ENCODE measurements around the gene RARA. TPM values are rescaled to one million over a fixed set of nuclear protein-coding genes. Genes with fewer than 3 reads are reported as not detected.

The RARA gene
- total RNA-seq, 1 experiment from 2014 or later, result 12.2 TPM

DNA sequence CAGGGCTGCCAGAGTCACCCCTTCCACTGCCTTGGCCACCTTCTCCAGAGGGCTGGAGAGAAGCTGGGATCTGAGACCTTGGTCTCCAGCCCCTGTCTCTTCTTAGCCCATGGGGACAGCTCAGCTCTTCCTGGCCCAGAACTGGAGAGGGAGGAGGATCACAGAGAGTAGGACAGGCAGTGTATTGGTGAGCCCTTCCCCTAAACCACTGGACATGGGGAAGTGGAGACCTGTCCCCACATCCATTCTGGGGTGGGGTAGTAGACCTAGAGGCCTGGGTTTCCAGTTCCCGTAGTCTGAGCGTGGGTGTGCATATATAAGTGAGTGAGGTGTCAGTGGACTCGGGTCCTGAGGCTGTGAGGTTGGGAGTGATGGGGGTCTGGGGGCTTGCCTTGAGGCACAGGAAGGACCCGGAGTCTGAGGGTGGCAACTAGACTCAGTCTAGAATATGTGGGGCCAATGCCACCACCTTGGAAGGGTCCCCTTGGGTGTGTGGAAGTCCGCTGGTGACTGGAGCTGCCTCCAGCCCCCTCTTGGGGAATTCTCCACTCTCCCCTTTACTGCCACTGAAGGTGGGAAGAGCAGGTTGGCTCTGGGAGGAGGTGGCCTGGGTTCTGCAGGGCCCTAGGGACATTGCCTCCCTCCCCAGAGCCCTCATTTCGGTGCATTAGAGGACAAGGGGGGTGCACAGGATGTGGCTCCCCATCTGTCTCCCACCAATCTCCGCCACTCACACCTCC lies 35.6 kb downstream of the RARA start:
- Mint-ChIP-seq H3K4me3 (ENCODE audit: unreplicated experiment) (peak overlapping the region; percentile 61), H3K9me3 (ENCODE audit: unreplicated experiment) (no peaks in the 10 kb centered on the region), H3K27me3 (ENCODE audit: insufficient read depth, unreplicated experiment) (no peaks in the 10 kb centered on the region), H3K4me1 (ENCODE audit: insufficient read depth, unreplicated experiment) (peaks cover 48% of the 10 kb centered on the region), H3K27ac (ENCODE audit: low read depth, unreplicated experiment) (peak overlapping the region; percentile 6), H3K36me3 (ENCODE audit: insufficient read depth, unreplicated experiment) (no peaks in the 10 kb centered on the region)
- no TSS peak for BruUV-seq (replicated peaks)
- intact Hi-C loops (cut with micrococcal nuclease), result no loop called here
- TF ChIP-seq, protein P1, sequence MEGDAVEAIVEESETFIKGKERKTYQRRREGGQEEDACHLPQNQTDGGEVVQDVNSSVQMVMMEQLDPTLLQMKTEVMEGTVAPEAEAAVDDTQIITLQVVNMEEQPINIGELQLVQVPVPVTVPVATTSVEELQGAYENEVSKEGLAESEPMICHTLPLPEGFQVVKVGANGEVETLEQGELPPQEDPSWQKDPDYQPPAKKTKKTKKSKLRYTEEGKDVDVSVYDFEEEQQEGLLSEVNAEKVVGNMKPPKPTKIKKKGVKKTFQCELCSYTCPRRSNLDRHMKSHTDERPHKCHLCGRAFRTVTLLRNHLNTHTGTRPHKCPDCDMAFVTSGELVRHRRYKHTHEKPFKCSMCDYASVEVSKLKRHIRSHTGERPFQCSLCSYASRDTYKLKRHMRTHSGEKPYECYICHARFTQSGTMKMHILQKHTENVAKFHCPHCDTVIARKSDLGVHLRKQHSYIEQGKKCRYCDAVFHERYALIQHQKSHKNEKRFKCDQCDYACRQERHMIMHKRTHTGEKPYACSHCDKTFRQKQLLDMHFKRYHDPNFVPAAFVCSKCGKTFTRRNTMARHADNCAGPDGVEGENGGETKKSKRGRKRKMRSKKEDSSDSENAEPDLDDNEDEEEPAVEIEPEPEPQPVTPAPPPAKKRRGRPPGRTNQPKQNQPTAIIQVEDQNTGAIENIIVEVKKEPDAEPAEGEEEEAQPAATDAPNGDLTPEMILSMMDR (IDR thresholded peaks at IDR 0.05; ENCODE audit: unreplicated experiment), result no peak
- ChIA-PET POLR2A (interaction anchor here (0.6 to 1.5 kb wide), 5 partner anchors 13 to 281 kb away, joined by 3 to 4 read pairs (median 3); no protein-coding TSS in a partner anchor), CTCF (interaction anchor here (0.7 to 1.6 kb wide), 3 partner anchors 27 to 41 kb away, joined by 3 to 7 read pairs (median 5); no protein-coding TSS in a partner anchor)
- DNase-seq (ENCODE audit: unreplicated experiment), result no peak

DNA sequence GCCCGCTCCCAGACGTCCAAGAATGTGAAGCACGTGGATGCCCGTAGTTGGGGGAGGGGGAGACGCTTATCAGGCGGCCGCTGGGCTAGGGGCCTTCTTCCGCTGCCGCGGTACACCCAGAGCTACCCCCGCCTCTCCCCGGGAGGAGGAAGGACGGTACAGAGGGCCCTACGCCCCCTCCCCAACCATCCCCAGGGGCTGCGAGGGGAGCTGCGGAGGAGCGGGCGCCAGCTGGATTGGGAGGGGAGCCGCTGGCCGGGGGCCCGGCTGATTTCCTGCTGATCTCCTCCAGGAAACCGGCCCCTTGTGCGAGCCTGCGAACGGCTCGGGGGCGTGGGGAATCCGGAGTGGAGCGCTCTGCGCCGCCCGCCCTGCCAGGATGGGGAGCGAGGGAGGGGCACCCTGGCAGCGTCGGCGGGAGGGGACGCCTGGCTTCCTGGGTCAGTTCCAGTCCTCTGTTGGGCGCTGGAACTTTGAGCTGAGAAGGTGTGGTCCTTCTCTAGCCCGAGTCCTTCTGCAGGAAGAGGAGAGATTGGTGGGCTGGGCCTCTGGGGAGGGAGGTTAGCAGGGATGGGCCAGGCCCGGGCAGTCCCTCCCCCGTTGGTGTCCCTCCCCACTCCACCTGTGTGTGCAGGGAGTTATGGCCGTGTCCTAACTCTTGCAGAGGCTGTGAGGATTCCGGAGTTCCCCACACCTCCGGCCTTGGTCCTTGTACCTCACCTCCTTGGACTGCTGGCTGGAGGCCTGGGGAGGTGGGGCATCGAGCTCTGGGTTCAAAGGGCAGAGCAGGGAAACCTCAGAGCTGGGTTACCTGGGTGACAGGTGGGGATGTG lies 36.4 kb downstream of the RARA start:
- Mint-ChIP-seq H3K9me3 (ENCODE audit: unreplicated experiment) (no peaks in the 10 kb centered on the region), H3K27me3 (ENCODE audit: insufficient read depth, unreplicated experiment) (no peaks in the 10 kb centered on the region), H3K36me3 (ENCODE audit: insufficient read depth, unreplicated experiment) (no peaks in the 10 kb centered on the region), H3K4me3 (ENCODE audit: unreplicated experiment) (peak overlapping the region; percentile 61), H3K27ac (ENCODE audit: low read depth, unreplicated experiment) (no peak overlapping the region), H3K4me1 (ENCODE audit: insufficient read depth, unreplicated experiment) (peaks cover 53% of the 10 kb centered on the region)
- TF ChIP-seq, protein P1 (IDR thresholded peaks at IDR 0.05; ENCODE audit: unreplicated experiment), result no peak
- CTCF ChIA-PET, result interaction anchor here (0.6 to 1.6 kb wide), 5 partner anchors 13 to 43 kb away, joined by 3 to 5 read pairs (median 3); no protein-coding TSS in a partner anchor
- intact Hi-C loops (cut with micrococcal nuclease), result no loop called here
- BruUV-seq (replicated peaks), result no TSS peak
- POLR2A ChIA-PET, result interaction anchor here (0.6 to 1.5 kb wide), 7 partner anchors 9 to 151 kb away, joined by 3 to 4 read pairs (median 3); partner anchors contain the start of gene TOP2A
- DNase-seq (ENCODE audit: unreplicated experiment), result peak; percentile 70

DNA sequence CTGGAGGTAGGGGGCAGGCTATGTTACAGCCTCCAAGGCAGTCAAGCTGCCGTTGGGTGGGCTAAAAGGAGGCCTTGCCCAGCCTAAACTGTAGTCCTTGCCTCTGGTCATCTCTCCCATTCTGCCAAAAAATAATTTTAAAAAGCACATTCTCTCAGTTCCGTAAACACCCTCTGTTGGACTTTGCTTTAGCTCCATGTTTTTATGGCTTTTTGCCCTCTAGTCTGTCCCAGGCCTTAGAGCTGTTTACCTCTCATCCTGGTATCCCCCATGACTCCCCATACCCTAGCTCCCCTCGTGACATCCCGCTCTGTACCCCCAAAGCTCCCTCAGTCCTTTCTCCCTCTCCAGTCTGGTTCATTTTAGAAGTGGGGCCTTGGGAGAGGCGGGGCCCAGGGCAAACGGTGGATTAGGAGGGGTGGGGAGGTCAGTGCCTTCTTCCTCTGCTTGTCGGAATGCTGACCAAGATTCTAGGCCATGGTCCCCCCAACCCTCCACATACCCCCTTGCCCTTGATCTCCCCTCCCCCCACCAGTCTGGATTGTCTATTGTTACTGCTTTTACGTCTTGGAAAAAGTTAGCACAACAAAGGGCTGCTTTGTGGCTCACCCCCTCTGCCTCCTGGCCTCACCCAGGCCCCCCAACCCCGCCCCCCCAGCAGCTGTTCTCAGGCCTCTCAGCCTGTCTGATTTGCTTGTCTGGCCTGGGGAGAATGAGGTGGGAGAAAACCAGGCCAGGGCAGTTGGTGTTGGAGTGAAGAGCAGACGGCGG lies 37.2 kb downstream of the RARA start:
- TF ChIP-seq, protein P1 (IDR thresholded peaks at IDR 0.05; ENCODE audit: unreplicated experiment), result no peak
- ChIA-PET CTCF (interaction anchor here (0.7 to 1.6 kb wide), 4 partner anchors 12 to 44 kb away, joined by 3 to 5 read pairs (median 3); no protein-coding TSS in a partner anchor), POLR2A (interaction anchor here (0.6 to 1.5 kb wide), 5 partner anchors 10 to 151 kb away, joined by 3 to 4 read pairs (median 3); partner anchors contain the start of gene TOP2A)
- Mint-ChIP-seq H3K36me3 (ENCODE audit: insufficient read depth, unreplicated experiment) (peaks cover 2% of the 10 kb centered on the region), H3K4me3 (ENCODE audit: unreplicated experiment) (peak overlapping the region; percentile 61), H3K9me3 (ENCODE audit: unreplicated experiment) (no peaks in the 10 kb centered on the region), H3K27ac (ENCODE audit: low read depth, unreplicated experiment) (no peak overlapping the region), H3K27me3 (ENCODE audit: insufficient read depth, unreplicated experiment) (no peaks in the 10 kb centered on the region), H3K4me1 (ENCODE audit: insufficient read depth, unreplicated experiment) (peaks cover 50% of the 10 kb centered on the region)
- BruUV-seq (replicated peaks), result no TSS peak
- intact Hi-C loops (cut with micrococcal nuclease), result no loop called here
- no peak for DNase-seq (ENCODE audit: unreplicated experiment)

Measured in MCF 10A (cell line).